H1 (cell line): ENCODE measurements around the gene CDK5. TPM values are rescaled to one million over a fixed set of nuclear protein-coding genes. Genes with fewer than 3 reads are reported as not detected.

Source experiments
- CTBP2 ChIP-seq: IDR thresholded peaks from 2 replicates; pipeline ENCODE4 v1.7.0; 2011; ENCODE audit warnings: borderline replicate concordance, mild to moderate bottlenecking, moderate library complexity, mixed read lengths, low read length; ENCODE audit not compliant: insufficient read depth, insufficient read length
- NANOG ChIP-seq: IDR thresholded peaks from 2 replicates; pipeline ENCODE4 v1.6.1; 2011; ENCODE audit warnings: low read length, low read depth, mild to moderate bottlenecking, inconsistent platforms; ENCODE audit not compliant: insufficient read depth, poor library complexity, severe bottlenecking
- SUZ12 ChIP-seq: fragments of 200-600 bp; sonication (generic); IDR thresholded peaks from 2 replicates; pipeline ENCODE4 v1.6.1; 2012; ENCODE audit warnings: mild to moderate bottlenecking, inconsistent platforms, low read length, moderate library complexity, mixed read lengths
- polyA plus RNA-seq, 7 experiments: library from polyadenylated mRNA; depleted of rRNA in 3 of 7; stranded (reverse) in 5 of 7; unstranded in 2 of 7; fragments of >200 nt in 5 of 7; fragments of 200-250 nt in 2 of 7; gene quantifications; 1 replicate in 5 of 7; 2 replicates in 1 of 7; 4 replicates in 1 of 7; pipeline versions ENCODE4 v1.2.1 to v1.2.3, GENCODE V29; 2011 to 2013; ENCODE audit warnings: missing spikeins in 2 of 7, mixed read lengths in 2 of 7
- total RNA-seq: library from RNA; stranded (reverse); fragmentation: NEBNext Ultra II Directional; extraction: Animal tissue kit (Norgen Biotek cat#: 25700); gene quantifications from 2 replicates; pipeline ENCODE4 v1.2.1, GENCODE V29; 2021
- TF ChIP-seq, protein P1 (sequence below): IDR thresholded peaks from 2 replicates; pipeline ENCODE4 v1.6.1; 2012; ENCODE audit warnings: inconsistent platforms

The CDK5 gene
- total and polyA plus RNA-seq, 2 of the 8 experiments (the other 6 are each of a cell fraction or from before 2014, with no cell fraction given) = 22.8 to 37.2 TPM

DNA sequence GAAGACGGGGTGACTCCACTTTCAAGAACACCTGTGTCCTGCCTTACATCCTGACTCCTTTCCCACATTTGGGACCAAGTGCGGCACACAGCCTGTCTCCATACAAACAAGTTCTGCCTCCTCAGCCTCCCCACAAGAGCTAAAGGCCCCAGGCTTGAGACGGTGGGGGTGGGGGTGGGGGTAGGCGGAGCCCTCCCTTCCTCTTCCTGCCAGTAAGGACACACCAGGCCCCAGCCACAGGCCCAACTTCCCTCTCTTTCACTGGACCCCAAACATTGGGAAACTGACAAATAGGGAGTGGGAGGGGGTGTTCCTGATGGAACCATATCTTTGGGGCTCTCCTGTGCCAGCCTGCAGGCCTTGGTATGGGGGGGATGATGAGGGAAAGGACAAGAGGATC, 4.6 kb downstream of the CDK5 start (continued):
- TF ChIP-seq NANOG (no peak), SUZ12 (no peak), CTBP2 (no peak)
- TF ChIP-seq, protein P1, sequence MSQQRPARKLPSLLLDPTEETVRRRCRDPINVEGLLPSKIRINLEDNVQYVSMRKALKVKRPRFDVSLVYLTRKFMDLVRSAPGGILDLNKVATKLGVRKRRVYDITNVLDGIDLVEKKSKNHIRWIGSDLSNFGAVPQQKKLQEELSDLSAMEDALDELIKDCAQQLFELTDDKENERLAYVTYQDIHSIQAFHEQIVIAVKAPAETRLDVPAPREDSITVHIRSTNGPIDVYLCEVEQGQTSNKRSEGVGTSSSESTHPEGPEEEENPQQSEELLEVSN = no peak
